ENCODE measurements around the gene DLG5. TPM values are rescaled to one million over a fixed set of nuclear protein-coding genes. Genes with fewer than 3 reads are reported as not detected.

Gene DLG5
- total RNA-seq, 2 experiments from 2014 or later, result 2.6 to 3.3 TPM

- Mint-ChIP-seq H3K36me3 (ENCODE audit: low read depth) (no peaks in the 10 kb centered on the region), H3K27me3 (ENCODE audit: low read depth) (peaks cover 9% of the 10 kb centered on the region), H3K27ac (no peak overlapping the region), H3K4me3 (no peak overlapping the region), H3K9me3 (no peaks in the 10 kb centered on the region), H3K4me1 (ENCODE audit: low read depth) (no peaks in the 10 kb centered on the region)
- intact Hi-C loops (cut with micrococcal nuclease), result no loop called here
- DNase-seq, result no peak
- CTCF ChIA-PET, result interaction anchor here (1.1 kb wide), 1 partner anchor 194 kb away, joined by 8 read pairs; no protein-coding TSS in a partner anchor
Observed at GRCh38 chr10:77905781-77906180, 20.8 kb downstream of the DLG5 start.

GRCh38 chr10:77905086-77905748, 21.3 kb downstream of the DLG5 start:
- CTCF ChIA-PET, result interaction anchor here (1.1 kb wide), 1 partner anchor 194 kb away, joined by 8 read pairs; no protein-coding TSS in a partner anchor
- Mint-ChIP-seq H3K4me1 (ENCODE audit: low read depth) (no peaks in the 10 kb centered on the region), H3K4me3 (no peak overlapping the region), H3K36me3 (ENCODE audit: low read depth) (no peaks in the 10 kb centered on the region), H3K27ac (no peak overlapping the region), H3K9me3 (no peaks in the 10 kb centered on the region), H3K27me3 (ENCODE audit: low read depth) (peaks cover 11% of the 10 kb centered on the region)
- DNase-seq, result no peak
- intact Hi-C loops (cut with micrococcal nuclease), result no loop called here

GRCh38 chr10:77904100-77904840, 22.3 kb downstream of the DLG5 start:
- Mint-ChIP-seq H3K4me1 (ENCODE audit: low read depth) (no peaks in the 10 kb centered on the region), H3K27ac (no peak overlapping the region), H3K9me3 (no peaks in the 10 kb centered on the region), H3K4me3 (no peak overlapping the region), H3K36me3 (ENCODE audit: low read depth) (no peaks in the 10 kb centered on the region), H3K27me3 (ENCODE audit: low read depth) (peaks cover 12% of the 10 kb centered on the region)
- DNase-seq, result no peak
- intact Hi-C loops (cut with micrococcal nuclease), result no loop called here
- CTCF ChIA-PET, result no interaction called here

DNA sequence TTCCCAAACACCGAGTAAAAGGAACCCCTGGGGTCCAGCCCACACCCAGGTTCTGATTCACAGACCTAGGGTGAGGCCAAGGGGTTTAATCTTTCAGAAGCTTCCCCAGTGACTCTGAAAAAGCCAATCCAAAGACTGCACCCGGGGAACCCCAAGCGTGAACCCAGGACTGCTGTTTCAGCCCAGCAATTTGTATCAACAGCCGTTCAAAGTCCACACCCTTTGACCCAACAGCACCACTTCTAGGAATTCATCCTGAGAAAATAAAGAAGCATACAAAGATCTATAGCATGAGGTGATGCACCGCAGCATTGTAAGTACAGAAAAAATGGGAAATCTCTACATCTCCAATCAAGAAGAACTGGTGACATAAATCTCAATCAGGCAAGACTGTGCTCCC, 24.4 kb downstream of the DLG5 start:
- H3K4me1 Mint-ChIP-seq (ENCODE audit: low read depth), result no peaks in the 10 kb centered on the region
- no peaks in the 10 kb centered on the region for H3K36me3 Mint-ChIP-seq (ENCODE audit: low read depth)
- H3K27me3 Mint-ChIP-seq (ENCODE audit: low read depth), result peaks cover 5% of the 10 kb centered on the region
- no peak overlapping the region for H3K27ac Mint-ChIP-seq
- H3K4me3 Mint-ChIP-seq, result no peak overlapping the region
- no peak for DNase-seq
- CTCF ChIA-PET, result interaction anchor here (0.7 kb wide), 1 partner anchor 12 kb away, joined by 3 read pairs; no protein-coding TSS in a partner anchor
- H3K9me3 Mint-ChIP-seq, result no peaks in the 10 kb centered on the region
- intact Hi-C loops (cut with micrococcal nuclease), result no loop called here

GRCh38 chr10:77901743-77902142, 24.8 kb downstream of the DLG5 start:
- Mint-ChIP-seq H3K27me3 (ENCODE audit: low read depth) (peaks cover 5% of the 10 kb centered on the region), H3K36me3 (ENCODE audit: low read depth) (no peaks in the 10 kb centered on the region), H3K4me1 (ENCODE audit: low read depth) (no peaks in the 10 kb centered on the region), H3K9me3 (no peaks in the 10 kb centered on the region), H3K4me3 (no peak overlapping the region), H3K27ac (no peak overlapping the region)
- DNase-seq, result no peak
- CTCF ChIA-PET, result no interaction called here
- intact Hi-C loops (cut with micrococcal nuclease), result no loop called here

GRCh38 chr10:77899690-77900089, 26.9 kb downstream of the DLG5 start:
- no peaks in the 10 kb centered on the region for H3K36me3 Mint-ChIP-seq (ENCODE audit: low read depth)
- intact Hi-C loops (cut with micrococcal nuclease), result no loop called here
- DNase-seq, result no peak
- CTCF ChIA-PET, result no interaction called here
- H3K9me3 Mint-ChIP-seq, result no peaks in the 10 kb centered on the region
- no peak overlapping the region for H3K27ac Mint-ChIP-seq
- H3K4me1 Mint-ChIP-seq (ENCODE audit: low read depth), result no peaks in the 10 kb centered on the region
- H3K4me3 Mint-ChIP-seq, result no peak overlapping the region
- peaks cover 9% of the 10 kb centered on the region for H3K27me3 Mint-ChIP-seq (ENCODE audit: low read depth)

- DNase-seq, result no peak
- H3K36me3 Mint-ChIP-seq (ENCODE audit: low read depth), result no peaks in the 10 kb centered on the region
- H3K27ac Mint-ChIP-seq, result no peak overlapping the region
- intact Hi-C loops (cut with micrococcal nuclease), result no loop called here
- H3K4me3 Mint-ChIP-seq, result no peak overlapping the region
- CTCF ChIA-PET, result no interaction called here
- no peaks in the 10 kb centered on the region for H3K9me3 Mint-ChIP-seq
- no peaks in the 10 kb centered on the region for H3K4me1 Mint-ChIP-seq (ENCODE audit: low read depth)
- H3K27me3 Mint-ChIP-seq (ENCODE audit: low read depth), result peaks cover 9% of the 10 kb centered on the region
Observed at GRCh38 chr10:77899080-77899477, 27.5 kb downstream of the DLG5 start.

GRCh38 chr10:77898323-77899079, 28.1 kb downstream of the DLG5 start:
- Mint-ChIP-seq H3K27ac (no peak overlapping the region), H3K4me1 (ENCODE audit: low read depth) (no peaks in the 10 kb centered on the region), H3K27me3 (ENCODE audit: low read depth) (peaks cover 9% of the 10 kb centered on the region), H3K9me3 (no peaks in the 10 kb centered on the region), H3K4me3 (no peak overlapping the region), H3K36me3 (ENCODE audit: low read depth) (no peaks in the 10 kb centered on the region)
- DNase-seq, result no peak
- CTCF ChIA-PET, result no interaction called here
- intact Hi-C loops (cut with micrococcal nuclease), result no loop called here

- Mint-ChIP-seq H3K27ac (no peak overlapping the region), H3K4me1 (ENCODE audit: low read depth) (no peaks in the 10 kb centered on the region), H3K36me3 (ENCODE audit: low read depth) (no peaks in the 10 kb centered on the region), H3K27me3 (ENCODE audit: low read depth) (peaks cover 9% of the 10 kb centered on the region), H3K9me3 (no peaks in the 10 kb centered on the region), H3K4me3 (no peak overlapping the region)
- no peak for DNase-seq
- intact Hi-C loops (cut with micrococcal nuclease), result no loop called here
- CTCF ChIA-PET, result no interaction called here
Observed at GRCh38 chr10:77896058-77896457, 30.5 kb downstream of the DLG5 start.

GRCh38 chr10:77894058-77894457, 32.5 kb downstream of the DLG5 start:
- no peaks in the 10 kb centered on the region for H3K36me3 Mint-ChIP-seq (ENCODE audit: low read depth)
- CTCF ChIA-PET, result interaction anchor here (0.6 to 1.1 kb wide), 2 partner anchors 41 to 53 kb away, joined by 3 to 4 read pairs; no protein-coding TSS in a partner anchor
- intact Hi-C loops (cut with micrococcal nuclease), result no loop called here
- peaks cover 4% of the 10 kb centered on the region for H3K27me3 Mint-ChIP-seq (ENCODE audit: low read depth)
- H3K9me3 Mint-ChIP-seq, result no peaks in the 10 kb centered on the region
- no peak overlapping the region for H3K27ac Mint-ChIP-seq
- H3K4me3 Mint-ChIP-seq, result no peak overlapping the region
- H3K4me1 Mint-ChIP-seq (ENCODE audit: low read depth), result no peaks in the 10 kb centered on the region
- DNase-seq, result no peak

- CTCF ChIA-PET, result no interaction called here
- Mint-ChIP-seq H3K4me3 (no peak overlapping the region), H3K9me3 (no peaks in the 10 kb centered on the region), H3K36me3 (ENCODE audit: low read depth) (no peaks in the 10 kb centered on the region), H3K27ac (no peak overlapping the region), H3K27me3 (ENCODE audit: low read depth) (peaks cover 4% of the 10 kb centered on the region), H3K4me1 (ENCODE audit: low read depth) (no peaks in the 10 kb centered on the region)
- no peak for DNase-seq
- intact Hi-C loops (cut with micrococcal nuclease), result no loop called here
Observed at GRCh38 chr10:77893386-77893785, 33.2 kb downstream of the DLG5 start.

GRCh38 chr10:77892761-77893160, 33.8 kb downstream of the DLG5 start:
- no peaks in the 10 kb centered on the region for H3K9me3 Mint-ChIP-seq
- intact Hi-C loops (cut with micrococcal nuclease), result no loop called here
- CTCF ChIA-PET, result no interaction called here
- H3K4me3 Mint-ChIP-seq, result no peak overlapping the region
- H3K27me3 Mint-ChIP-seq (ENCODE audit: low read depth), result peaks cover 4% of the 10 kb centered on the region
- no peak overlapping the region for H3K27ac Mint-ChIP-seq
- no peak for DNase-seq
- H3K36me3 Mint-ChIP-seq (ENCODE audit: low read depth), result no peaks in the 10 kb centered on the region
- H3K4me1 Mint-ChIP-seq (ENCODE audit: low read depth), result no peaks in the 10 kb centered on the region

Measured in activated naive CD4-positive, alpha-beta T cell treated with anti-CD3 and anti-CD28 coated beads for 36 hours (primary cell).